Endothelial cell (in vitro differentiated cells): ENCODE data around the gene NSMF. TPM values are rescaled to one million over a fixed set of nuclear protein-coding genes. Genes with fewer than 3 reads are reported as not detected.

Experiments
- DNase-seq: peaks from one replicate; pipeline ENCODE4 v3.0.0; 2021; ENCODE audit warnings: low spot score
- H3K27ac Mint-ChIP-seq: one replicate; pipeline ENCODE4 v1.8.0; 2021; ENCODE audit warnings: mixed read lengths, inconsistent platforms; ENCODE audit not compliant: unreplicated experiment
- H3K27me3 Mint-ChIP-seq: one replicate; pipeline ENCODE4 v1.8.0; 2021; ENCODE audit warnings: mild to moderate bottlenecking, moderate library complexity, mixed read lengths, inconsistent platforms; ENCODE audit not compliant: unreplicated experiment
- H3K36me3 Mint-ChIP-seq: one replicate; pipeline ENCODE4 v1.8.0; 2021; ENCODE audit warnings: mild to moderate bottlenecking, low read depth, mixed read lengths, inconsistent platforms; ENCODE audit not compliant: unreplicated experiment
- H3K4me1 Mint-ChIP-seq: one replicate; pipeline ENCODE4 v1.8.0; 2021; ENCODE audit warnings: mild to moderate bottlenecking, mixed read lengths, inconsistent platforms; ENCODE audit not compliant: unreplicated experiment
- H3K4me3 Mint-ChIP-seq: one replicate; pipeline ENCODE4 v1.8.0; 2021; ENCODE audit warnings: mild to moderate bottlenecking, mixed read lengths, inconsistent platforms; ENCODE audit not compliant: unreplicated experiment
- H3K9me3 Mint-ChIP-seq: one replicate; pipeline ENCODE4 v1.8.0; 2021; ENCODE audit warnings: mixed read lengths, inconsistent platforms; ENCODE audit not compliant: unreplicated experiment
- CTCF ChIP-seq: fragments of 200-600 bp; sonication (generic); IDR thresholded peaks from one replicate; pipeline ENCODE4 v1.5.0; 2021; ENCODE audit warnings: antibody characterized with exemption; ENCODE audit not compliant: unreplicated experiment
- total RNA-seq: library from RNA; stranded (reverse); fragmentation: NEBNext Ultra II Directional; extraction: Animal tissue kit (Norgen Biotek cat#: 25700); gene quantifications from one replicate; pipeline ENCODE4 v1.2.1, GENCODE V29; 2021; ENCODE audit not compliant: unreplicated experiment

The NSMF gene
- total RNA-seq, 1 donor from 2014 or later: 43.0 TPM

- Mint-ChIP-seq H3K27me3 (peaks cover 35% of the 10 kb centered on the region), H3K27ac (no peak overlapping the region), H3K4me1 (peaks cover 7% of the 10 kb centered on the region), H3K36me3 (peaks cover 22% of the 10 kb centered on the region), H3K4me3 (peak overlapping the region; percentile 21), H3K9me3 (peaks cover 9% of the 10 kb centered on the region)
- DNase-seq: no peak
- TF ChIP-seq CTCF: no peak
Observed at GRCh38 chr9:137504432-137504777, 45.3 kb upstream of the NSMF start.

- Mint-ChIP-seq H3K4me1 (peaks cover 7% of the 10 kb centered on the region), H3K9me3 (peaks cover 9% of the 10 kb centered on the region), H3K27me3 (peaks cover 40% of the 10 kb centered on the region), H3K36me3 (peaks cover 22% of the 10 kb centered on the region), H3K4me3 (peak overlapping the region; percentile 92), H3K27ac (peak overlapping the region; percentile 97)
- no peak for TF ChIP-seq CTCF
- DNase-seq: peak; percentile 40
Observed at GRCh38 chr9:137502008-137502911, 43.1 kb upstream of the NSMF start.

GRCh38 chr9:137501457-137501856 lies 42.3 kb upstream of the NSMF start:
- Mint-ChIP-seq H3K4me1 (peaks cover 7% of the 10 kb centered on the region), H3K4me3 (peak overlapping the region; percentile 92), H3K27me3 (peaks cover 40% of the 10 kb centered on the region), H3K27ac (peak overlapping the region; percentile 97), H3K36me3 (peaks cover 22% of the 10 kb centered on the region), H3K9me3 (peaks cover 9% of the 10 kb centered on the region)
- DNase-seq: no peak
- no peak for TF ChIP-seq CTCF

DNA sequence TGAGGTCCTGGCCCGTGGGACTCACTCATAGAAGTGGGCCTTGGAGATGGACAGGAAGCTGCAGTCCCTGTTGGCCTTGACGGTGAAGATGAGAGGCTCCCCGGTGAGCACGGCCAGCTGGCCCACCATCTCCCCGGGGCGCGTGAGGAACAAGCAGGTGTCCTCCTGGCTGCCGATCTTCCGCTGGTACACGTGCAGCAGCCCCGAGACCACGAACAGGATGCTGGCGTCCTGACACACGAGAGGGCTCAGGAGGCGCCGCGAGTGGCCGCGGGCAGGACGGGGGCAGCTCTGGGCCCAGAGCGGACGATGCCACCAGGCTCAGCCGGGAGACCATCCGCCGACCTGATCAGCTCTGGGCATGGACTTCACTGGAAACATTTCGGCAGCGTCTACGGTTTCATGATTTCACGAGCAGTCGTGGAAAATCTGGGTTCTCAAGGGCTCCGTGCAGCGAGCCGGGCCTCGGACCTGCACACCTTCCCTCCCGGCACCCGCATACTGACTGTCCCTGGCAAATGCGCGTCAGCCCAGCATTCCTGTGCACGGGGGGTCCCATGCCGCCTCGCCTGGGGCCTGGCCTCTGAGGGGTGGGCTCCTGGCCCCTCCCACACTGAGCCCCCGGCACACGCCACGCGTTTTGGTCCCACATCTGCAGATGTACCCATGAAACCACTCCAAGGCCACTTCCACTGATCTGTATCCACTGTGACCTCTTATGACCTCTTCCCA lies 41.7 kb upstream of the NSMF start:
- DNase-seq: no peak
- Mint-ChIP-seq H3K9me3 (peaks cover 9% of the 10 kb centered on the region), H3K27me3 (peaks cover 40% of the 10 kb centered on the region), H3K4me3 (no peak overlapping the region), H3K4me1 (peaks cover 7% of the 10 kb centered on the region), H3K36me3 (peaks cover 22% of the 10 kb centered on the region), H3K27ac (no peak overlapping the region)
- no peak for TF ChIP-seq CTCF
